ENCODE results near the gene INSIG1.
A peak's percentile ranks its signal among the peaks of the same experiment; 100 is the strongest.

INSIG1 gene

DNA sequence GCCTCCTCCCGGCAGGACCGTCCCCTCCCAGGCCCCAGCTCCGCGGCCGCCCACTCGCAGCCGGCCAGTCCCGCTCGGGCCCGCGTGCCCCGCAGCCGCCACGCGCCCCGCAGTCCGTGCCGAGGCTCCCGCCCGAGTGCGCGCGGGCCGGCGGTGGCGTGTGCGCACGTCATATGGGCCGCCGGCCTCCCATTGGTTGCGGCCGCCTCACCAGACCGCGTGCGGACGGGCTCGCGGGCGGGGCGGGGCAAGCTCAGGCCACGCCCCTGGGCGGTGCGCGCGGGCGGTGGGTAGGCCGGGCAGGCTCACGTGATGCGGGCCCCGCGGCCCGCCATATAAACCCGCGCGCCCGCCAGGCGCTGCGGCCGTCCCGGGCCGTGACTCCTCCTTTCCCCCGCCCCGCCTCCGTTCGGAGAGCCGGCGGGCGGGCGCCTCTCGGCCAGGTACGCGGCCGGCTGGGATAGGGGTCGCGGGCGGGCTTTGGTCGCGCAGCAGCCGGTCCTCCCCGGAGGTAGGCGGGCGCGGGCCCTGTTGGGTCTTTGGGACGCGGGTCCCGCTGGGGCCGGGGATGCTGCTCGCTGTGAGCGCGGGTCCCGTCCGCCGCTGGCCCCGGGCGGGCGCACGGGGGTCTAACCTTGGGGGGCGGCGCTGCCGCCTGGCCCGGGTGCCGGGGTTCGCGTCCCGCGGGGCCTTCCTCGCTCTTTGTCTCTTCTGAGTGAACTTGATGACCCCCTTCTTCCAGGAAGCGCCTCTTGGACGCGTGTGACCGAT lies at the start of gene INSIG1:
TSS of gene INSIG1 (plus strand) at position 362 of the 771 bp plus-strand sequence. CDS start at position 770, 408 bp downstream.
- peak; percentile 90 for DNase-seq

DNA sequence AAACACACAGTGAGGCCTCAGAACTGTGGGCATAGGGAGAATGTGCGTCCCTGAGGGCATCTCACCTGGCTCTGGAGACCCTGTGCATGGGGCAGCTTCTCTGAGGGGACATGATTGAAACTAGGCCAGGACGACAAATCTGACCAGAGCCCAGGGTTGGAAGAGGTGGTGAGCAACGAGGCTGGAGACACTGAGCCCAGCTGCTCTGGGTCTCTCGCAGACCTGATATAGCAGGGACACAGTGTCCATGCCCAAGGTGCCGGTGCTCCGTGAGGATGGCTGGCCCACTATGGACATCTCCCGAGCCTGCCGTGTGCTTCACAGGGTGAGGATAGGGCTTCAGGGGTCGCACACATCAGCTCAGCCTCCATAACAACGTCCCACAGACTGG lies 49.3 kb upstream of the INSIG1 start:
- DNase-seq = no peak

DNA sequence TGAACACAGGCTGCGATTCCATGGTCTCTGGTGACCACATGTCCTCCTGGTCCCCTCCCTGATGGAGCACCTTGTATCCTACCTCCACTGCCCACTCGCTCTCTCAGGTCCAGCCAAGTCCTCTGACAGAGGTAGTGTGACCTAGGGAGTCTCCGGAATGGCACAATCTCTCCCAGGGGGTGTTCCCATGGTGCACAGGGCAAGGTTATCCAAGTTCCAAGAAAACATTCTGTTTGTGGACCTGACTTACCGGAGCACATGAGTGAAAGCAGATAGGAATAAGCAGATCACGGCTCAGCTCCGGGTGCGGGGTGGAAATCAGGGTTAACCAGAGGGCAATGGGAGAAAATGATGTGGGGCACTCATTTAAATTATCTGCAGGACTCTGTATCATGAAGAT lies 45.8 kb upstream of the INSIG1 start:
- no peak for DNase-seq

DNA sequence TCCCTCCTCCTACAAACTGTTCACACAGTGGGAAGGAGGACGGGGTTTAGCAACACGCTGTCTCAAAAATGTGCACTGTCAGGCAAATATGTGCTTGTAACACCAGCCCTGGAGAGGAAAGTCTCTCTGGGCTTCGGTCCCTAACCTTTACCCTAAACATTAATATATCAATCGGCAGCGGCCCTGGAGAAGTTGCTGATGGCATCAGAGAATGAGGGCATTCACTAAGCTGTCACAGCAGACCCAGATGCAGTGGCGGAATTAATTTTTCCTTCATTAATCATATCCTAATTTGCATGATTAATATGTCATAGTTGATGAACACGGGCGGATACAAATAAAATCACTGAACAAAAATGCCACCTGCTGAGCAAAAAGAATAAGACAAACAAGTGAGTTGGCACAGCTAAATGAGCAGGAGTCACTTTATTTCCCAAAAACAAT lies 45.2 kb upstream of the INSIG1 start:
- no peak for DNase-seq

DNA sequence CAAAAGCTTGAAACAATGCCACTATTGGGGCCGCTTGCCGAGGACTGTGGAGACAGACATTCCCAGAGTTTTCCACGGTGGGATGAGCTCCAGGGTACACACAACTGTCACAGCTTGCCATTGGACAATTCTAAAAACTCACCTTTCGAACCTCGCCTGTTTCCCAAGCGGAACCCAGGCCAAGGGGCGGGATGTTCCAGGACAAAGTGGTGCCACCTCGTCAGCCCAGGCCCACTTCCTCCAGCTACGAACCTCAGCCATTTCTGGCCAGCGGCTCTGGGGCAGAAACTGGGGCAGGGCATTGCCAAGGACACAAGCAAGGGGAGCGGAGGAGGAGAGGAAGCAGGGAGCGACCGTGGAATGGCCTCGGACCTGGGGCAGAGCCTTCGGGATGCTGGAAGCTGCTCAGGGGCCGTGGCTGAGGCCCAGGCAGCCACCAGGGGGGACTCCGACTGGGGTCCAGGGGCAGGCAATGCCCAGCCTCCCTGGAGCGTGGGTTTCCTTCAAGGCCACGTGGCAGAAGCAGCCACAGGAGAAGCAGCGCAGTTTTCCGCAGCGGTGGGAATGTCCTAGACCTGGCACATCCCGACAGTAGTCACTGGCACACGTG lies 44.7 kb upstream of the INSIG1 start:
- no peak for DNase-seq

DNA sequence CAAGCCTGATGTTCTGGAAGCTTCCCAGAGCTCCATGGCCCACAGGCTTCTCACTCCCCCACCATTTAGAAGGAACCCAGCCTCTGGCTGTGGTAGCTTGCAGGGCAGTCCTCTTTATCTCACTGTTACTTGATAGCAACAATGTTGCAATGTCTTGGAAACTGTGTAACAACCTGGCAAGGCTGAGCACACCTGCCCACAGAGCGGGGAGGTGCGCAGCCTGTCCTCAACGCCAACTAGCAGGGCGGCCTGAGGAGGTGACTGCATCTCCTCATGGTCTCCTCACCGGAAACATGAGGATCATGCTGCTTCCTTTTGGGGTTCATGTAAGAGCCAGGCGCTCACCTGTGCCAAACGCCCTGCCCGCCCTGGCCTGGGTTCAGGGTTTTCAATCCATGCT lies 43.7 kb upstream of the INSIG1 start:
- DNase-seq = no peak

DNA sequence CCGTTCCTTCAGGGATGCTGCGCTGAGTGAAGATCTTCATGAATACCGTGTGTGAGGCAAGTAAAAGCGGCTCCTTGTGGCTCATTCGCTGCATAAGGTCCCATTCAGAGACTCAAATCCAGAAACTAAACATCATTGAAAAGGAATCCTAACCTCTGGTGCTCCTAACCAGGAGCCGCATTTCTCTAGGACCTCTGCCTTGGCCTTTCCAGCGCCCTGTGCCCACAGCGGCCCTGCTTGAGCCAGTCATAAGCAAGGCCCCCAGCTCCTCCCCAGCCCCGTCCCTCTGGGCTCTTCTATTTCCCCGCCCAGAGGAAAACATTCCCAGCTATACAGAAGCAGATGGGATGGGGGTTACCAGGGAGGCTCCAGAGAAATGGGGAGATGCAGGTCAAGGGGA lies 42.6 kb upstream of the INSIG1 start:
- no peak for DNase-seq

DNA sequence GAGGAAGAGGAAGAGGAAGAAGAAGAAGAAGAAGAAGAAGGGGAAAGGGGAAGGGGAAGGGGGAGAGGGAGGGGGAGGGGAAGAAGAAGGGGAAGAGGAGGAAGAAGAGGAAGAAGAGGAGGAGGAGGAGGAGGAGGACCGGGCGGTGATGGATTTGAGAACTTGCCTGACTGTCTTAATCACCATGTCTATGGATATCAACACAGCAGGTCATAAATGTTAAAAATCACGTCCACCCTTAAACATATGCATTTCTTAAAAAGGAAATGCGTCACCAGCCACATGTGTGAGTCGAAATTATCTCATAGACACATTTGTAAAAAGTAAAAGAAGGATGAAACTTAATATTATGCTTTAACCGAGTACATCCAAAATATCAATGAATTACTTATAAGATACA lies 42.1 kb upstream of the INSIG1 start:
- no peak for DNase-seq

DNA sequence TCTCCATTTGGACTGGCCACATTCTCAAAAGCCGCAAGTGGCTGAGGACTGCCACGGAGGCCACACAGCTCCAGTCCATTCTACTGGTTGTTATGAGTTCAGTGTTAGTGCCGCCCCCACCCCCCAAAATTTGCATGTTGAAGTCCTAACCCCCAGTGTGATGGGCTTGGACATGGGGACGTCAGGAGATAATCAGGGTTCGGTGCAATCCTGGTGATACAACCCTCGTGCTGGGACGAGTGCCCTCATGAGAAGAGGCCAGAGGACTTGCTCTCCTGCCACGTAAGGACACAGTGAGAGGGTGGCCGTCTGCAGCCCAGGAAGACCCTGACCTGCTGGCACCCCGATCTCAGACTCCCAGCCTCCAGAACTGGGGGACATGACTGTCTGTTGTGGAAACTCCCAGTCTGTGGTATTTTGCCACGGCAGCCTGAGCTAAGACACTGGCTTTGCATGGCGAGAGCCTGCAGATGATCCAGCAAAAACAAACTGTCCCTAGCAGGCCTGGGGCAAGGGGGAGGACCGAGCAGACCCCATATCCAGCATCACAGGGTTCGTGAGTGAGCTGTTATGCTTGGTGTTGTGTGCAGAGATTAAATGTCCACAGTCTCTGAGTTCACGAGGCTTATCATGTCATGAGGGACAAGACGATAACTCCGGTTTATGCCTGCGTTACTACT lies 41.5 kb upstream of the INSIG1 start:
- DNase-seq = no peak

DNA sequence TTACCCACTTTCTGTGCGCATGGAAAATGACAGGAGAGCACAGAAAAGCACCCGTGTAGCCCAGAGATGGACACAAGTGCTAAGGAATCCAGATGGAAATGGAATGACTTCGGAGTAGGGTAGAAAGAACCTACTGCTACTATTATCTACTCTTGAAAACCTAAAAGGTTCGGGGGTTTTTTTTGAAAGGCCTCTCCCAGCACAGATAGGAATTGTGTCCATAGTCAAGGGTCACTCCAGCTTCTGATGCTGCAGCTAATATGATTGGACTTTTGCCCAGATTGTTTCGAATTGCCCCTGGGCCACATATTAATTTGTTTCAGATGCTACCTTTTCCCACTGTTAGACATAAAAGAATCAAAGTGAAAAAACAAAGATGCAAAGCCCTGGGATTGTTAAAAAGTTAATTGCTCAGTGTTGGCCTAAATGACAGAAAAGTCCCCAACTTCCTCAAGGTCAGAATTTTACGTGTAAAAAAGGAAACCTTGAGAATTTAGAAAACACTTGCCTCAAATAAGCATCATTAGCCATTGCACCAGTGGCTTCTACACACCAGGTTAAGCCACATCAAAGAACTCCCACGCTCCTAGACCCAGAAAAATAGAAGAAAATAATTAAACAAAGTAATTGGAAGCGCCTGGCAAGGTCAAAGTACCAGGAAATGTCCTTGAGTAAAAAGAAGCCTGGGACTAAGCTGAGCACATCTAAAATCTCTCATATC lies 40.8 kb upstream of the INSIG1 start:
- DNase-seq = no peak

DNA sequence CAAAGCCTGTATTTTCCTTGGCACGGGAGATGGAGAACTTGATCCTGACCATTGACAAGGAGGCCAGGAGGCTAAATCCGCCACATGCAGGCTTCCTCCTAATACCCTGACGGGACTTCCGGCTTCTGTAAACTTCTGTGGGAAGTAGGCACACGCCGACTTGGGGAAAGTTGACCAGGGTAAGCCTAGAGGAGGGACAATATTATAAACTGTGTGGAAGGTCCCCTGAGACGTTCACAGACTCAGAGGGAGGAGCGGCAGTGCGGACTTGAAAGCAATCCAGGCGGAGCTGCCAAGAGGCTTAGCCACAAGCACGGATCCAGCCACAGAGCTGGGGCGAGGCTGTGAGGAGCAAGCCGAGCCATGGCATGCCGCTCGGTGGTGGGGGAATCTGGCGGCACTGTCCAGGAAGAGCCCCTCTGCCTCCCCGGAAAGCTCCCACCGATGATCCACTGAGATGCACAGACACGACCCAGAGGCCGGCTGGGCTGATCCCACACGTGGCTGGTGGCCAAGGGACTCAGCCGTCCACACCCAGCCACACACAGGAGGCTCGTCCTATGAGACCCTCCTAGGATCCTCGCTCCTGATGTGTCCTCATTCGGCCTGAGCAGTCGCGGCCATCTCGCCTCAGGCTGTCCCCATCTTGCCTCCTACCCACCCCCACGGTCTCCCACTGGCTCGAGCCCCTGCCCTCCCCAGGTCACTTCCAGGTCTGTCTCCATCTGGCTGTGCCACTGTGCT lies 40.0 kb upstream of the INSIG1 start:
- no peak for DNase-seq

DNA sequence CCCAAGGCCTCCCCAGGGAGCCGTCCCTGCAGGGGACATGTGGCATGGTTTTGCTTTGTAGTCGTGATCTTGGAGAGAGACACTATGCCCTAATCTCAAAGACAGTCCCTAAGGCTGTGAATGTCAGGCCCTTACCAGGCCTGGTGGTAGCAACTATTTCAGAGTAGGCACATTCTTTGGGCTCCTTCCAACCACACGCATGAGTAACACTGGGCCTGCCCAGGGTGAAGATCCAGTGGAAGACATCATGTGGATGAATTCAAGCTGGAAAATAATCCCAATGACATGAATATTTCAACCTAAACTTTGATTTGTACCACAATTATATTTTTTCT lies 39.5 kb upstream of the INSIG1 start:
- DNase-seq = no peak

DNA sequence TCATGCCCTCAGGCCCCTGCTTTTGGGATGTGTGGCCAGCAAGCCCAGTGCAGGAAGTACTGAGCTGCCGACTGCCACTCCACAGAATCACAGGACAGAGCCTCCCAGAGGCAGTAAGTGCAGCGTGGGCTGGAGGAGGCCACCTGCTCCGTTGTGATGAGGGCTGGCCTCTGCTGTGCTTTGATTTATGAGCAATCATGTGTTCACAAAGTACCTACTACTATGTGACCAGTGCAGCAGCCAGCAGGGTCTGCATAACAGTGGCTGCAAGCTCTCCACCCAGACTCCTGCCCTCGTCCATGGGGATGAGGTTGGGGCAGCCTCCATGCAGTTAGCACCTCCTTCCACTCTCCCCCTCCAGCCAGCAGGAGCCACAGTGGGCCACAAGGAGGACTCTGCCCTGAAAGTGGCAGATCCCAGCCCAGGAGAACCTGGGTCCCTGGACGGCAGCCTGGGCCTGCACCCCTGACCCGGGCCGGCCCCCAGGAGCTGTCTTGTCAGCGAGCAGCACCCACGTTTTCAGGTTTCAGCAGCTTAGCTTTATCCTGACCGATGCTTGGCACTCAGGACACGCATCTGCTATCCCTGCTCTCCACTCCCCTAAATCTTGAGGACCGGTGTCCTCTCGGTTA lies 37.7 kb upstream of the INSIG1 start:
- no peak for DNase-seq

DNA sequence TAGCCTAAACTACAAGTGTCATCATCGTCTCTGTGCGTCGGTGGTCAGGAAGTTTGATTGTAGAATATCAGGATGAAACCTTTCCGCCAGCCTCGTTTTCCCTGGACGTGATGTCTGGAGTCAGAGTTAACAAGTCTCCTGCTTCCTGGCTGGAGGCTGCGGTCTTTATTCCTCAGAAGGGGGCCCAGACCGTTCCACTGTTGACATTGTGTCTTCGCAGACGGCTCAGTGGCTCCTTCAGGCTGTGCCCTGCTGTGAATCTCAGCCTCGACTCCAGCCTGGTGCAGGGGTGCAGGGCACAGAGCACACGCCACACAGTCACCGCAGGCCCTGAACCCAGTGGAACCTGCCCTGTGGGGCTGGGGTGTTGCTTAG lies 37.2 kb upstream of the INSIG1 start:
- no peak for DNase-seq

DNA sequence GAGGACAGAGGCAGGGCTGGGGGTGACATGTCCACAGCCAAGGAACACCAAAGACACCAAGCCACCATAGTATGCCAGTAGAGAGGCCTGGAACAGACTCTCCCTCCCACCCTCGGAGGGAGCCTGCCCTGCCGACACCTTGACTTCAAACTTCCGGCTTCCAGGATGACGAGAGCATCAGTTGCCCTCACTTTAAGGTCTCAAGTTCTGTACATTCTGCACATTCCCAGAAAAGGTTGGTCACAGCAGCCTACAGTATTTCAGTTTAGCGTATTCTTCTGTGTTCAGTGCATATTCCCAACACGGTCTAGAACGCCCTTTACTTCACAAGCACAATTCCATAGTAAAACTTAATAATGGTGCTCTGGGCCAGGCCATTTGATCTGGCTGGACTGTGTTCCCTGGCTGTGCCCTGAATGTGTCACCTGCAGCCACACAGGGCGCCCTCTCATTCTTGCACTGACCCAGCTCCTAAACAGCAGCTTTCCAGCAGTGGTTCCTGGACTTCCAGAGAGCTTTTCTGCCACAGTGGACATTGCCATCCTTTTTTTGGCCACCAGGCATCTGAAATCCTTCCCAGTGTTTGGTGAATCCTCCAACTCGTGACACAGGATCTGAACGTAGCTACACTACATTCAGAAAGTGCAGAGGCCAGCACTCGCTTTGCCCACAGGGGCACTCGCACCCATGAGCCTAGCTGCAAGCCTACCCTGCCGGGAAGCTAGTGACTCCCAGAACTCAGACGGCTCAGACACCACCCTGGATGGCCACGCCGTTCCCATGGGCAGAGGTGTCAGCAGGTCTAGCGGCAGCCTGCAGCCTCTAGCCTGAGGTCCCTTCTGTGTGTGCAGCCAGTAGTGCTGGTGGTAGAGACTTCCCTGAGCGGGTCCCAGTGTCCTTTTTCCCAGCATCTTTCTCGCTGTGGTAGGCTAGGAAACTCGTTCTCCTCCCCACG lies 36.4 kb upstream of the INSIG1 start:
- no peak for DNase-seq

DNA sequence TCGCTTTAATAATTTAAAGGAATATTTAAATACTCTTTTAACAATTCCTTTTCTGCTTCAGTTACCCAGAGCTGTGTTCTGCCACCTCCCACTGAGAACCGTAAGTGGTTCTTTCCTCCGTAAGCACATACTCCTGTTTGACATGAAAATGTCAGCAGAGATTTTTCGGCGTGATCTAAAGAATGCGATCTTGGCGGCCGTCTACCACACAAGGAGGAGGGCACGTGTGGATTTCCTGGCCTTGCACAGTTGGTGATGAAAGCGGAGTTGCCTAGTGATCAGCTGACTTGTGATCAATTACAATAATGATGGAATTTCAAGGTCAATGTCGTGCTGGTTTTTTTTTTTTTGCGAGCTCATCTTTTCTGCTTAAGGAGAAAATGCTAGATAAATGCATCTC lies 35.6 kb upstream of the INSIG1 start:
- DNase-seq = no peak

DNA sequence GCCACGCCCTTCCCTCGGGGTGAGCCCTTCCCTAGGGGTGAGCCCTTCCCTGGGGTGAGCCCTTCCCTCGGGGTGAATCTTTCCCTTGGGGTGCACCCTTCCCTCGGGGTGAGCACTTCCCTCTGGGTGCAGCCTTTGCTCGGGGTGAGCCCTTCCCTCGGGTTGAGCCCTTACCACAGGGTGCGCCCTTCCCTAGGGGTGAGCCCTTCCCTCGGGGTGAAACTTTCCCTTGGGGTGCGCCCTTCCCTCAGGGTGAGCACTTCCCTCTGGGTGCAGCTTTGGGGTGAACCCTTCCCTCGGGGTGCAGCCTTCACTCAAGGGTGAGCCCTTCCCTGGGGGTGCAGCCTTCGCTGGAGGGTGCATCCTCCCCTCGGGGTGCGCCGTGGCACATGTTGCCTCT lies 34.6 kb upstream of the INSIG1 start:
- DNase-seq = no peak

DNA sequence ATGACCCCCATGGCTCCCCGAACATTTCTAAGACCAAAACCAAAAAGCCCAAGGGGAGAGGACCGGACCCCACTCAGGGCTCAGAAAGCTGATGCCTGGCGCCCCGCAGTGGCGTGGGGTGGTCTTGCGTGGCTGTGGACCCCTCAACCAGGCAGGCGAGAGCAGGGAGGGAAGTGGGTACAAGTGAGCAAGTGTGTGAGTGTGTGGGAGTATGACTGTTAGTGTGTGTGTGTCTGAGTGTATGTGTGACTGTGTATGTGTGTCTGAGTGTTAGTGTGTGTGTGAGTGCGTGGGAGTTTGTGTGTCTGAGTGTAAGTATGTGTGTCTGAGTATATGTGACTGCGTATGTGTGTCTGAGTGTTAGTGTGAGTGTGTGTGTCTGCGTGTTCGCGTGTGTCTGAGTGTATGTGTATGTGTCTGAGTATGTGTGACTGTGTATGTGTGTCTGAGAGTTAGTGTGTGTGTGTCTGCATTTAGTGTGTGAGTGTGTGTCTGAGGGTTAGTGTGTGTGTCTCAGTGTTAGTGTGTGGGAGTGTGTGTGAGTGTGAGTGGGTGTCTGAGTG lies 34.0 kb upstream of the INSIG1 start:
- DNase-seq = no peak

DNA sequence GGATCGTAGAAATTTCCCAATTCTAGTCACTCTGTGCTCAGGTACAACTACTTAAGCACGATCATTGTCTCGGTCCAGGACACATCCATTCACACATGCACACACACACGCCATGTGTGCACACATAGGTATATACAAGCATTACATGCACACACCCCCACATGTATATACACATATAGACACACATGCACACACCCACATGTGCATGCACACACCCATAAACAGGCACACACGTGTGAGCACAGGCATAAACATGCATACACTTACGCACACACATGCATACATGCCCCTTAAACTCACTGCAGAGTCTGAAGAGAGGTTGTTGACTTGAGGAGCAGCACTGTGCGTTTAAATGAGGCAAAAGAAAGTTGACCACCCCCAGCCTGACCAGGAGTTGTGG lies 32.5 kb upstream of the INSIG1 start:
- DNase-seq = no peak

DNA sequence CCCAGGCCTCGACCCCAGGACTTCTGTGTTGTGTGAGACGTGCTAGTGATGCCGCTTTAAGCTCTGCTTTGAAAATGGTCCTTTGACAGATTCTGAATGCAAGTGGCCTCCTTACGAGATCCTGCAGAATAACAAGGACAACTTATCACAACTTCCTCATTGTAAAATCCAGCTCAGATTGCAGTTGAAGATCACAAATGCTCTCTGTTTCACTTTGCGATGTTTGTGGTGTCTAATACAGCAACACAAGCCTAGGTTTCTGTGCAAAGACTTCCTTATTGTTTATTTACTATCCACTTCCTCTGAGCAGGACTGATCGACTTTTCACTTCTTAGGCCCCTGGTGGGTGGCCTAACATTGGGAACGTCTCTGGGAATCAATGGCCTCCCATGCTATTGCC lies 31.7 kb upstream of the INSIG1 start:
- DNase-seq = no peak

DNA sequence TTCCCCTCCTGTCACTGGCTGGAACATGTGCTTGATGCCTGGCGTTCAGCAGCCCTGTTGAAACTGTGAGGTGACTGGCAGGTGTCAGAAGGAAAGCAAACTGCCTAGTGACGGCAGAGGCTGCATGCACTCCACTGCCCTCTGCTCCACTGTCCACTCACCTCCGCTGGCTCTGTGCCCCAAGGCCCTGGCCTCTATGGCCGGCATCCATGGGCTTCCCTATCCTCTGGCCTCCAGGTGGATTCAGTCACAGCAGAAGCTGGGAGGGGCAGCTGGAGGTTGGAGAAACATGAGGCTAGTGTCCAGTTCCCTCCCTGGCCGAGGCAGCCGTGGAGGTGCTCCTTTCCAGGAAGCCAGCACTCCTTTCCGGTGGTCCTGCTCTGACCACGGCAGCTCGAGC lies 31.2 kb upstream of the INSIG1 start:
- no peak for DNase-seq

All from NCI-H2107 (cell line).